NCI-H524 treated with DMSO at 0.1 percent for 48 hours (cell line): ENCODE measurements around the gene TPBGL.

Source experiments
- DNase-seq: peaks from one replicate; lab custom pipeline; 2025; lab: John Stamatoyannopoulos, UW

Gene TPBGL

GRCh38 chr11:75246006-75246670 is 5.6 kb downstream of the TPBGL start:
- no peak for DNase-seq

- no peak for DNase-seq
Measured at GRCh38 chr11:75246671-75247350, 6.2 kb downstream of the TPBGL start.

- DNase-seq = no peak
Measured at GRCh38 chr11:75248924-75249256, 8.3 kb downstream of the TPBGL start.

- DNase-seq = no peak
Measured at GRCh38 chr11:75249704-75250103, 9.1 kb downstream of the TPBGL start.

- DNase-seq = no peak
Measured at GRCh38 chr11:75254326-75254725, 13.8 kb downstream of the TPBGL start.

GRCh38 chr11:75260396-75261170 is 20.0 kb downstream of the TPBGL start:
- no peak for DNase-seq

- no peak for DNase-seq
Measured at GRCh38 chr11:75261902-75262361, 21.4 kb downstream of the TPBGL start.

GRCh38 chr11:75262436-75262835 is 21.9 kb downstream of the TPBGL start:
- DNase-seq = no peak

GRCh38 chr11:75262961-75263852 is 22.6 kb downstream of the TPBGL start:
- DNase-seq = no peak

GRCh38 chr11:75263944-75264349 is 23.4 kb downstream of the TPBGL start:
- no peak for DNase-seq

- DNase-seq = no peak
Measured at GRCh38 chr11:75264356-75264755, 23.8 kb downstream of the TPBGL start.

- DNase-seq = no peak
Measured at GRCh38 chr11:75264971-75265370, 24.4 kb downstream of the TPBGL start.

- no peak for DNase-seq
Measured at GRCh38 chr11:75265851-75266531, 25.4 kb downstream of the TPBGL start.

GRCh38 chr11:75267171-75267970 is 26.8 kb downstream of the TPBGL start:
- no peak for DNase-seq

GRCh38 chr11:75268626-75269366 is 28.2 kb downstream of the TPBGL start:
- no peak for DNase-seq

- no peak for DNase-seq
Measured at GRCh38 chr11:75269367-75269660, 28.7 kb downstream of the TPBGL start.

GRCh38 chr11:75269896-75270295 is 29.3 kb downstream of the TPBGL start:
- DNase-seq = no peak

GRCh38 chr11:75270896-75271418 is 30.4 kb downstream of the TPBGL start:
- DNase-seq = no peak

GRCh38 chr11:75271730-75272129 is 31.2 kb downstream of the TPBGL start:
- no peak for DNase-seq

- DNase-seq = no peak
Measured at GRCh38 chr11:75272391-75272790, 31.8 kb downstream of the TPBGL start.
